ENCODE data around the gene HNRNPUL2.

GRCh38 chr11:62708392-62708791, 18.9 kb downstream of the HNRNPUL2 start:
- peak; percentile 4 for TF ChIP-seq POLR2A (IDR thresholded peaks at IDR 0.05; ENCODE audit: extremely low read depth, insufficient read length)
- no peak for TF ChIP-seq CTCF (IDR thresholded peaks at IDR 0.05; ENCODE audit: low read depth, low read length)

Data from NB4 (cell line).